Lower leg skin (tissue), 3 donors: ENCODE measurements around the gene SORT1.

ENCODE experiments used
- CTCF ChIP-seq, 3 donors: fragments of 450-650 bp; IDR thresholded peaks; one replicate each; pipeline ENCODE4 v1.5.1; 2016; ENCODE audit warnings: antibody characterized with exemption in 3 of 3, mild to moderate bottlenecking in 3 of 3, moderate library complexity in 2 of 3
- POLR2A ChIP-seq, 2 donors: fragments of 450-650 bp; IDR thresholded peaks; one replicate each; pipeline ENCODE4 v1.6.1; 2016 to 2017; ENCODE audit warnings: antibody characterized with exemption in 2 of 2, mild to moderate bottlenecking in 1 of 2, moderate library complexity in 1 of 2

DNA sequence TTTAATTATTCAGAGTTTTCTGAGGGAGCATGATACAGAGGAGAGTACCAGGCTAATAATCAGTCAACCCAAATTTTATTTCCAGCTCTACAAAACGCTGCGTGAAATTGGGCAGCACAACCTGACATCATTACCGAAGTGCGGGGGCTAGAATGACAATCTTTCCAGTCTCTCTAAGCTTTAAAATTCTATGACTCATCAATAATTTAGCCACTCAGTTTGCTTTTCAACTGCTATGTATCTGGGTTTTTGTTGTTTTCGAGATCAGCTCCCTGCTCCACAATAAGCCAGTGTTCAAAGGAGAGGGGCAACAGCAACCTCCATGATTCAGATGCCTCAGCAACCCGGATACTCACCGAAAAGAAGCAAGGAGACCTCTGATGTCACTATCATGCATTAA is 13.9 kb downstream of the SORT1 start:
- TF ChIP-seq CTCF (IDR thresholded peaks at IDR 0.05) (no peak), POLR2A (IDR thresholded peaks at IDR 0.05) (no peak)
